NCI-H1092 (cell line): ENCODE results near the gene ATAD3B.

Source experiments
- DNase-seq: peaks from one replicate; lab custom pipeline; 2025; lab: John Stamatoyannopoulos, UW

ATAD3B gene

GRCh38 chr1:1535201-1536018 lies 63.8 kb downstream of the ATAD3B start:
- DNase-seq = no peak

DNA sequence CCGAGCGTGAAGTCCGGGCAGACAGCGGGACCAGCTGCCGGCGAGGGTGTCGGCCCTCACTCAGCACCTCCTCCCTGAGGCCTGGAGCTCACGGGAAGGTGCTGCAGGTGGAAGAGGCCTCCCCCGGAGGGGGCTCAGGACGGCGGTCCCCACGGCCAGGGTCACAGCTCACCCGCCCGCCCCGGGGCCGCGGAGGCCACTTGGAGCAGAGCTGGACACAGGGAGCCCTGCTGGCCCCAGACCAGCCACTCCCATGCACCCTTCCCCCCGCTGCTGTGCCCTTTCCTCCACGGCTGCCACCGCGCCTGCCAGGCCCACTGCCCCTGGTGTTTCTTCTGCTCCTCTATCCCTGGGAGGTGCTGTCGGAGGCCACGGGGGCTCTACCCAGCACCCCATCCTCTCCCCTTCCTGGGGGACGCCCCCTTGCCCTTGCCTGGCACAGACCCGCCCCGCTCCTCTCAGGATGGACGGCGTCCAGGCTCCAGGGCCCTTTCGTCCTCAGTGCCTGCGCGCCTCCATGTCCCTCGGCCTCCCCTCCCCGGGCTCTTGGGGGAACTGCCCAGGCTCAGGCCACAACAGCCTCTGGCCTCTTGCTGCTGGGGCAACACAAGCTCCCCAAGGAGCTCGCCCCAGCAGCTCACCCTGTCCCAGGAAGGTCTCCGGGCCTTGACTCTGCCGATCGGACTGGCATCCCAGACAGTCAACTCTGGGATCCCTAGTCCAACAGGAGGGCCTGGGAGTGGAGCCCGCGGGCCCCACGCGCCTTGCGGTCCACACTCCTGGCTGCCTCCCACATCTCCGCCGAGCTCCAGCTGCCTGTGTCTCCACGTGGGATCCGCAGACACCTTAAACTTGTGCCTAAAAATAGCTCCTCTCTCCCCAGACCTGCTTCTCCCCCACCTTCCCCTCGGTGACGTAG lies 64.7 kb downstream of the ATAD3B start:
- no peak for DNase-seq

DNA sequence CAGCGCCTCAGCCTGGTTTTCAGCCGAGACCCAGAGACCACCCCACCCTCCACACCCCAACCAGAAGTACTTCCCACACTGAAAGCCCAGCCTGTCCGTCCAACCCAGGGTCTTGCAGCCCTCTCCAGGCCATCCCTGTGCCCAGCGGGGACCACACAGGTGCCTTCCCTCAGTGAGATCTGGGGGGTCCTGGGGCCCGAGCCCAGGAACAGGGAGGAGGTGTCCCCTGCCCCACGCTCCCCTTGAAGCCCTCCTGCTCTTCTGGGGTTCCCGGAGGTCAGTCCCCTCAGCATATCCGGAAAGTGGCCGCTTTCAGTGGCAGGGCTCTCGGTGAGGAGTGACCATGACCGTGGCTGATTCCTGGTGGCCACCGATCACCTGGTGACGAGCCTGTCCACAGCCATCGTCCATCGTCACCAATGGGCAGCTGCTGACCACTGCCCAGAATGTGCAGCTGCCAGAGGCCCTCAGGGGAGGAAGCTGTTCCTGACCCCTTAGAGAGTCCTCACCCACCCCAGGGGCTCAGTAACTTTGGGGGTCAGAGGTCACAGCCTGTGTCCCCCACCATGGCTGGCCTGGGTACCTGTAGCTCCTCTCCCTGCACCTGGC lies 65.5 kb downstream of the ATAD3B start:
- DNase-seq = no peak

DNA sequence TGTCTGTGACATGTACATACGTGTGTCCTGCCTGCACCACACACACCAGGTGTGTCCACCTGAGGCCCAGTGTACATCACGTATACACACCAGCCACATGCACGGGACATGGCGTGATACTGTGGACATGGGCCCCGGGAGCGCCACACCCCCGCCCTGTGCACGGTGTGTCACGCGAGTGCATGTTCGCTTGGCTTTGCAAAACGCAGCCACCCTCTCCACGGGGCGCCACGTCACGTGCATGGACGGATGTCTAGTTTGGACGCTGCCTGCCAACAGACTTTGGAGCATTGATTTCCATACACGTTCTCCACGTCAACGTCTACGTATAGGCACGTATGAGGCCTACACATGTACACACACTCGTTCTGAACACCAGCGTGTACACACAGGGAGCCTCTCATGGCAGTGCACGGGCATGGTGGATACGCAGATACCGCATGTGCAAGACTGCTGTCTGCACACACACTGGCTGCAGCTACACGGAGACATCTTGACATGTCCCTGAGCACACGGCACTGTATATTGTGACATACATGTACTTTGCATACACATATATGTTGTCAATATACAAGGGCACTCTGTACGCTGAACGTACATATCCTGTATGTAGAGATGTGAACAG lies 66.2 kb downstream of the ATAD3B start:
- no peak for DNase-seq

DNA sequence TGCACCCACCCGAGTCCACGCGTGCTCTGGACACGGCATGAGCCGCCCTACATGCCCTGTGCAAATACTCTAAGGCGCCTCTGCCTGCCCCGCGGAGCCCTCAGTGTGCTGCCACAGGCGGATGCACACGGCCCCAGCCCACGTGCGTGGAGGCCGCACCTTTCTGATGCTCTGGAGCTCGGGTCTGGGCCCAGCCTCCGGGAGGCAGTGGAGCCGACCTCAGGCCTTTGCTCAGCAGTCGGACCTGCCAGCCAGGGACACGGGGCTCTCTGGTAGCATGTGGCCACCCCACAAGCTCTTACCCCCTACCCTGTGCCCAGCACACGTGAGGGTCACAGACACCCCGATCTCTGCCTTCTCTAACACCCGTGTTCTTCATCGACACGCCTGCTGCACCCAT lies 66.8 kb downstream of the ATAD3B start:
- DNase-seq = no peak

DNA sequence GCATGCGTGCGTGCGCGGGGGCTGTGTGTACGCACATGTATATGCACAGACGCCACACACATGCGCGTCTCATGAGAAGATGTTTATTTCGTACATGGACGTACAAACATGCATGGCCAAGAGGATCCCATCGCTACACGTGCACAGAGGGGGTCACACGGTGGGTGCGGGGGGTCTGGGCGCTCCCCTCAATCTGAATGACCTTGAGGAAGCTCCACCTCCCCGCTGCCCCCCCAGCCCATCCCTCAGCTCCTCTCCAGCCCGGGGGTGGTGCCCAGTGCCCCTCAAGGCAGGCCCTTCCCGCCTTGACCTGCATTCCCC lies 67.4 kb downstream of the ATAD3B start:
- no peak for DNase-seq

DNA sequence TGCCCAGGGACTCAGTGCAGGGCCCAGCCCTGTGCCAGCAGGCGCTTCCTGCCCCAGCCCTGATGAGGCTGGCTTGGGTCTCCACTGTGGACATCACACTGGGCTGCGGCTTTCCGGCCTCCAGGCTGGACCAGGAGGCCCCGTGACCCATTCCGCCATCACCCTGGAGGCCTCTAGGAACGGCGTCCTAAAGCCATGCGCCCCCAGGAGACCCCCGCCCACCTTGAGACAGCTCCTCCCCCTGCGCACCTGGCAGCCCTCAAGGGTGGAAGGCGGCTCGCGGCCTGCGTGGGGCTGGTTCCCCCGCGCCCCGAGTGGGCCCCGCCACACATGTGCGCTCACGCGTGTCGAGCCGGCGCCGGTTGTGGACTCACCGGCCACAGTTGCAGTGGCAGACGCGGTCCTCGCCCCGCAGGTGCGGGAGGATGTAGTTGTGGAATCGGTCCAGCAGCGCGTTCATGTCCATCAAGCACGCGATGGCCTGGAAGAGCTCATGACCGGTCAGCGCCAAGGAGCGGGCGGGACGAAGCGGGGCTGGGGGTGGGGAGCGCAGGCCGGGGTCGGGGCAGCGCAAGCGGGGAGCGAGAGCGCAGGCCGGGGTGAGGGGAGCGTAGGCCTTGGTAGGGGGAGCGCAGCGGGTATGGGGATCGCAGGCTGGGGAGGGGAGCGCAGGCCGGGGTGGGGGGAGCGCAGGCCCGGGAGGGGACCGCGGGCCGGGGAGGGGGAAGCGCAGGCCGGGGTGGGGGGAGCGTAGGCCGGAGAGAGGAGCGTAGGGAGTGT lies 67.9 kb downstream of the ATAD3B start:
- DNase-seq = no peak

- peak; percentile 38 for DNase-seq
These were observed 68.7 kb downstream of the ATAD3B start, which contains the start of gene TMEM240 for GRCh38 chr1:1540090-1540817. Gene TMEM240, minus strand, starts transcription at chr1:1540624. Its CDS starts 278 bp downstream, at chr1:1540346.

GRCh38 chr1:1540818-1541628 lies 69.5 kb downstream of the ATAD3B start:
- DNase-seq = no peak

DNA sequence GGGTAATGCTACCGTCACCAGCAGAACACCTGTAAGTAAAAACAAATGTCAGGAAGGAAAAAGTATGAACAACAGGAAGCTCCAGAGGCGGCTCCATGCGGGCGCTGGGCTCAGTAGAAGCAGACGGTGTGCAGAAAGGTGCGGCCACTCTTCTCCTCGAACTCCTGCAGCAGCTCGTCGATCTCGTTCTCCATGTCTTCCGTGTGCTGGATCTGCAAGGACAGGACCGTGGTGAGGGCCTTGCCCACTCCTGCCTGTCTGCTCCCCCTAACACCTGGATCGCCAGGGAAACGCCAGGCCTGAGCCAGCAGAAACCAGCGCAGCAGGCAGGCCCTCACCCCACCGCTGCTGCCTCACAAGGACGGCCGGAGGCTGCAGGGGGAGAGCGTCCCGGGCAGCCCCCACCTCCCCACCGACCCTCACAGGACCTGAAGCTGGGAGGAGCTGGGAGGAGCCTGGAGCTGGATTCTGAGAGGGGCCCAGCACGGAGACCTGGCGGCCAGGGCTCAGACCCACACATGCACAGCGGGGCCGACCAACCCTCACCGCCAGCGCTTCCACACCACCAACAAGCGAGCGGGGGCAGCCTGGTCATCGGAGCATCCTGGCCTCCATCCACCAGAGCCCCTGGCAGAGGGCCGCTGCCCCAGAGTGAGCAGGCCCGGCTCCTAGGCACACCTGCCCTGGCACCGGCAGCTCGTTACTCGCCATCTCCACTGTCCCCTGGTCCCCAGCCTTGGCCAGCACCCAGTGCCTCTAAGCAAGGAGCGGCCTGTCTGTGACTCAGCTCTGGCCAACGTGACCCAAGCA lies 70.6 kb downstream of the ATAD3B start:
- DNase-seq = no peak

GRCh38 chr1:1542766-1543705 lies 71.5 kb downstream of the ATAD3B start:
- no peak for DNase-seq

GRCh38 chr1:1543706-1544099 lies 72.1 kb downstream of the ATAD3B start:
- no peak for DNase-seq

- no peak for DNase-seq
These were observed 73.0 kb downstream of the ATAD3B start for GRCh38 chr1:1544544-1544943.
